ENCODE results near the gene GUCD1.

GRCh38 chr22:24589518-24590030, 34.6 kb upstream of the GUCD1 start:
- no peak for TF ChIP-seq RNF2 (IDR thresholded peaks at IDR 0.05)
- TF ChIP-seq REST (IDR thresholded peaks at IDR 0.05; ENCODE audit: borderline replicate concordance): no peak
- TF ChIP-seq REST (CRISPR knock-in tag; IDR thresholded peaks at IDR 0.05; ENCODE audit: low read depth): no peak
- TF ChIP-seq CTCF (IDR thresholded peaks at IDR 0.05 in 2 of 3, conservative IDR thresholded peaks at IDR 0.05 in 1 of 3; ENCODE audit: insufficient read depth in 2 of 3, low read depth in 1 of 3, low read length in 3 of 3): no peak
- TF ChIP-seq EZH2 (IDR thresholded peaks at IDR 0.05; ENCODE audit: borderline replicate concordance, low read depth, low read length): no peak
- TF ChIP-seq, protein P1, sequence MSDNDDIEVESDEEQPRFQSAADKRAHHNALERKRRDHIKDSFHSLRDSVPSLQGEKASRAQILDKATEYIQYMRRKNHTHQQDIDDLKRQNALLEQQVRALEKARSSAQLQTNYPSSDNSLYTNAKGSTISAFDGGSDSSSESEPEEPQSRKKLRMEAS (CRISPR knock-in tag; IDR thresholded peaks at IDR 0.05): no peak
- TF ChIP-seq KAT7 (CRISPR knock-in tag; IDR thresholded peaks at IDR 0.05; ENCODE audit: borderline replicate concordance): no peak
